GM21528 (cell line): ENCODE measurements around the gene SRCIN1.
"Not testable (repeated sequence)": the region's sequence is repeated elsewhere in the genome, so short reads cannot be mapped to it uniquely, and the experiment has no call there.

Experiments
- ATAC-seq: cut with Tn5 transposase; IDR thresholded peaks from one replicate; pipeline ENCODE4 v1.9.1; 2021; ENCODE audit warnings: mild to moderate bottlenecking, moderate library complexity; ENCODE audit not compliant: unreplicated experiment, low FRiP score

SRCIN1 gene

GRCh38 chr17:38551121-38551520 is 54.6 kb downstream of the SRCIN1 start:
- ATAC-seq, result no peak

- no peak for ATAC-seq
Observed at GRCh38 chr17:38550661-38551060, 55.1 kb downstream of the SRCIN1 start.

- no peak for ATAC-seq
Observed at GRCh38 chr17:38549285-38549684, 56.5 kb downstream of the SRCIN1 start.

GRCh38 chr17:38547444-38547843 is 58.3 kb downstream of the SRCIN1 start:
- no peak for ATAC-seq

- ATAC-seq, result no peak
Observed at GRCh38 chr17:38546396-38546795, 59.4 kb downstream of the SRCIN1 start.

GRCh38 chr17:38545531-38546225 is 60.1 kb downstream of the SRCIN1 start:
- no peak for ATAC-seq

GRCh38 chr17:38544839-38545209 is 60.9 kb downstream of the SRCIN1 start:
- no peak for ATAC-seq

GRCh38 chr17:38544175-38544838 is 61.4 kb downstream of the SRCIN1 start:
- ATAC-seq, result no peak

- ATAC-seq, result no peak
Observed at GRCh38 chr17:38543403-38544174, 62.2 kb downstream of the SRCIN1 start.

- no peak for ATAC-seq
Observed at GRCh38 chr17:38542286-38542685, 63.5 kb downstream of the SRCIN1 start.

GRCh38 chr17:38541281-38541680 is 64.5 kb downstream of the SRCIN1 start:
- ATAC-seq, result no peak

GRCh38 chr17:38540514-38541045 is 65.2 kb downstream of the SRCIN1 start:
- ATAC-seq, result no peak

GRCh38 chr17:38539386-38539785 is 66.4 kb downstream of the SRCIN1 start:
- ATAC-seq, result no peak

GRCh38 chr17:38538906-38539305 is 66.8 kb downstream of the SRCIN1 start:
- ATAC-seq, result no peak

- ATAC-seq, result no peak
Observed at GRCh38 chr17:38536661-38537060, 69.1 kb downstream of the SRCIN1 start.

GRCh38 chr17:38535886-38536285 is 69.9 kb downstream of the SRCIN1 start:
- ATAC-seq, result no peak

GRCh38 chr17:38534498-38534885 is 71.3 kb downstream of the SRCIN1 start:
- ATAC-seq, result no peak

GRCh38 chr17:38533866-38534497 is 71.8 kb downstream of the SRCIN1 start:
- no peak for ATAC-seq

- ATAC-seq, result no peak
Observed at GRCh38 chr17:38533241-38533640, 72.5 kb downstream of the SRCIN1 start.

GRCh38 chr17:38532451-38532850 is 73.3 kb downstream of the SRCIN1 start:
- ATAC-seq, result no peak

GRCh38 chr17:38531761-38532160 is 74.0 kb downstream of the SRCIN1 start:
- ATAC-seq, result not testable (repeated sequence)
